Measurements from ENCODE around the gene CCDC154. TPM values are rescaled to one million over a fixed set of nuclear protein-coding genes. Genes with fewer than 3 reads are reported as not detected.

CCDC154 gene
- total RNA-seq, 1 donor from 2014 or later: 2.2 TPM

- intact Hi-C loops (cut with micrococcal nuclease): no loop called here
Observed at GRCh38 chr16:1394367-1394951, 49.9 kb downstream of the CCDC154 start.

GRCh38 chr16:1393613-1394176 is 50.7 kb downstream of the CCDC154 start:
- intact Hi-C loops (cut with micrococcal nuclease): no loop called here

- intact Hi-C loops (cut with micrococcal nuclease): no loop called here
Observed at GRCh38 chr16:1392826-1393225, 51.5 kb downstream of the CCDC154 start.

GRCh38 chr16:1390239-1390779 is 54.0 kb downstream of the CCDC154 start:
- intact Hi-C loops (cut with micrococcal nuclease): no loop called here

GRCh38 chr16:1389762-1390161 is 54.6 kb downstream of the CCDC154 start:
- intact Hi-C loops (cut with micrococcal nuclease): no loop called here

GRCh38 chr16:1387331-1387730 is 57.0 kb downstream of the CCDC154 start:
- intact Hi-C loops (cut with micrococcal nuclease): no loop called here

GRCh38 chr16:1385232-1385631 is 59.1 kb downstream of the CCDC154 start:
- intact Hi-C loops (cut with micrococcal nuclease): no loop called here

Other genes starting within 250 kb of the CCDC154 start
- gene TPSG1, start 219.3 kb downstream of the CCDC154 start, total RNA-seq: not detected in 2 replicates
- gene TPSB2, start 214.4 kb downstream of the CCDC154 start, total RNA-seq: not detected in 2 replicates
- not detected in 2 replicates for gene TPSAB1, start 203.9 kb downstream of the CCDC154 start, total RNA-seq
- not detected in 2 replicates for gene TPSD1, start 188.5 kb downstream of the CCDC154 start, total RNA-seq
- 210 and 217 TPM in 2 replicates for gene UBE2I, start 134.9 kb downstream of the CCDC154 start, total RNA-seq
- 0.18 and 0.66 TPM in 2 replicates for gene BAIAP3, start 110.9 kb downstream of the CCDC154 start, total RNA-seq
- gene TSR3, start 92.7 kb downstream of the CCDC154 start, total RNA-seq: 43.3 and 44.4 TPM in 2 replicates
- 26.0 and 34.6 TPM in 2 replicates for gene GNPTG, start 92.6 kb downstream of the CCDC154 start, total RNA-seq
- 31.2 and 31.7 TPM in 2 replicates for gene UNKL, start 29.9 kb downstream of the CCDC154 start, total RNA-seq
- gene UQCC4, start 23.8 kb downstream of the CCDC154 start, total RNA-seq: 14.8 and 16.4 TPM in 2 replicates
- not detected in 2 replicates for gene PERCC1, start 13.5 kb downstream of the CCDC154 start, total RNA-seq
- gene CLCN7, start 30.5 kb upstream of the CCDC154 start, total RNA-seq: 51.9 and 53.9 TPM in 2 replicates
- gene PTX4, start 44.4 kb upstream of the CCDC154 start, total RNA-seq: not detected in 2 replicates
- gene TELO2, start 48.8 kb upstream of the CCDC154 start, total RNA-seq: 61.4 and 61.9 TPM in 2 replicates
- 39.4 and 40.3 TPM in 2 replicates for gene TMEM204, start 89.1 kb upstream of the CCDC154 start, total RNA-seq
- gene IFT140, start 167.5 kb upstream of the CCDC154 start, total RNA-seq: 7.4 and 8.3 TPM in 2 replicates
- gene CRAMP1, start 167.8 kb upstream of the CCDC154 start, total RNA-seq: 26.4 and 29.4 TPM in 2 replicates
- 73.3 and 73.5 TPM in 2 replicates for gene JPT2, start 233.7 kb upstream of the CCDC154 start, total RNA-seq

All from T-helper 2 cell treated with Interferon-gamma antibody and Interleukin-4, amounts not matched to agents 100 ng/mL and 5 ng/mL, for 36 hours (primary cell).